DOHH2 (cell line): ENCODE results near the gene SCN7A.

ENCODE experiments used
- H3F3A ChIP-seq: fragments of 200-600 bp; sonication (generic), shearing (Covaris generic); 2 replicates; pipeline ENCODE4 v1.6.0; 2016; ENCODE audit warnings: antibody characterized with exemption, mild to moderate bottlenecking; ENCODE audit not compliant: control insufficient read depth, insufficient read depth
- H3K27ac ChIP-seq: fragments of 200-600 bp; sonication (generic); 2 replicates; pipeline ENCODE4 v1.5.1; 2014; ENCODE audit warnings: low read depth, mild to moderate bottlenecking, low read length, moderate library complexity
- H3K27me3 ChIP-seq: fragments of 200-600 bp; sonication (generic); 2 replicates; pipeline ENCODE4 v1.6.1; 2014; ENCODE audit warnings: mild to moderate bottlenecking, low read length, mixed read lengths; ENCODE audit not compliant: control insufficient read depth
- H3K36me3 ChIP-seq: fragments of 200-600 bp; sonication (generic); 2 replicates; pipeline ENCODE4 v1.6.1; 2014; ENCODE audit warnings: mild to moderate bottlenecking, low read length, moderate library complexity, mixed read lengths; ENCODE audit not compliant: control insufficient read depth
- H3K4me1 ChIP-seq: fragments of 200-600 bp; sonication (generic); 2 replicates; pipeline ENCODE4 v1.6.1; 2014; ENCODE audit warnings: mild to moderate bottlenecking, low read length, mixed read lengths; ENCODE audit not compliant: control insufficient read depth
- H3K4me2 ChIP-seq: fragments of 200-600 bp; sonication (generic); 2 replicates; pipeline ENCODE4 v1.6.0; 2014; ENCODE audit warnings: mild to moderate bottlenecking, low read length, moderate library complexity
- H3K4me3 ChIP-seq: fragments of 200-600 bp; sonication (generic); 2 replicates; pipeline ENCODE4 v1.5.1; 2014; ENCODE audit warnings: mild to moderate bottlenecking, low read length, mixed read lengths
- H3K79me2 ChIP-seq: fragments of 200-600 bp; sonication (generic); 2 replicates; pipeline ENCODE4 v1.6.1; 2014; ENCODE audit warnings: mild to moderate bottlenecking, low read length, mixed read lengths; ENCODE audit not compliant: control insufficient read depth
- H3K9me2 ChIP-seq: fragments of 200-600 bp; sonication (generic); replicated peaks from 2 replicates; pipeline ENCODE4 v1.6.1; 2014; ENCODE audit warnings: mild to moderate bottlenecking, low read length, mixed read lengths; ENCODE audit not compliant: control insufficient read depth
- H3K9me3 ChIP-seq: fragments of 200-600 bp; sonication (generic); 2 replicates; pipeline ENCODE4 v1.6.1; 2014; ENCODE audit warnings: antibody characterized with exemption, low read length, mixed read lengths; ENCODE audit not compliant: control insufficient read depth, insufficient read depth
- H4K20me1 ChIP-seq: fragments of 200-600 bp; sonication (generic); 2 replicates; pipeline ENCODE4 v1.6.0; 2014; ENCODE audit warnings: low read depth, mild to moderate bottlenecking, antibody characterized with exemption, low read length, moderate library complexity; ENCODE audit not compliant: control insufficient read depth, insufficient read depth
- EZH2phosphoT487 ChIP-seq: fragments of 200-600 bp; sonication (generic); IDR thresholded peaks from 2 replicates; pipeline ENCODE4 v1.6.1; 2017; ENCODE audit warnings: borderline replicate concordance, mild to moderate bottlenecking, antibody characterized with exemption, low read length, moderate library complexity, mixed read lengths
- TF ChIP-seq, protein P1 (sequence below): fragments of 200-600 bp; sonication (generic); IDR thresholded peaks from one replicate; pipeline ENCODE4 v1.5.1; 2014; ENCODE audit warnings: antibody characterized with exemption, mild to moderate bottlenecking, low read depth, low read length; ENCODE audit not compliant: poor library complexity, severe bottlenecking

The SCN7A gene

GRCh38 chr2:166454006-166454595 lies 39.9 kb downstream of the SCN7A start:
- no peaks in the 10 kb centered on the region for H3F3A ChIP-seq
- H3K27ac ChIP-seq: no peak overlapping the region
- TF ChIP-seq EZH2phosphoT487: no peak
- TF ChIP-seq, protein P1, sequence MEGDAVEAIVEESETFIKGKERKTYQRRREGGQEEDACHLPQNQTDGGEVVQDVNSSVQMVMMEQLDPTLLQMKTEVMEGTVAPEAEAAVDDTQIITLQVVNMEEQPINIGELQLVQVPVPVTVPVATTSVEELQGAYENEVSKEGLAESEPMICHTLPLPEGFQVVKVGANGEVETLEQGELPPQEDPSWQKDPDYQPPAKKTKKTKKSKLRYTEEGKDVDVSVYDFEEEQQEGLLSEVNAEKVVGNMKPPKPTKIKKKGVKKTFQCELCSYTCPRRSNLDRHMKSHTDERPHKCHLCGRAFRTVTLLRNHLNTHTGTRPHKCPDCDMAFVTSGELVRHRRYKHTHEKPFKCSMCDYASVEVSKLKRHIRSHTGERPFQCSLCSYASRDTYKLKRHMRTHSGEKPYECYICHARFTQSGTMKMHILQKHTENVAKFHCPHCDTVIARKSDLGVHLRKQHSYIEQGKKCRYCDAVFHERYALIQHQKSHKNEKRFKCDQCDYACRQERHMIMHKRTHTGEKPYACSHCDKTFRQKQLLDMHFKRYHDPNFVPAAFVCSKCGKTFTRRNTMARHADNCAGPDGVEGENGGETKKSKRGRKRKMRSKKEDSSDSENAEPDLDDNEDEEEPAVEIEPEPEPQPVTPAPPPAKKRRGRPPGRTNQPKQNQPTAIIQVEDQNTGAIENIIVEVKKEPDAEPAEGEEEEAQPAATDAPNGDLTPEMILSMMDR: no peak
- H3K36me3 ChIP-seq: no peaks in the 10 kb centered on the region
- H3K79me2 ChIP-seq: no peaks in the 10 kb centered on the region
- H3K9me2 ChIP-seq: no peaks in the 10 kb centered on the region
- no peaks in the 10 kb centered on the region for H3K27me3 ChIP-seq
- H3K4me2 ChIP-seq: no peak overlapping the region
- no peak overlapping the region for H3K4me3 ChIP-seq
- H3K4me1 ChIP-seq: no peaks in the 10 kb centered on the region
- no peaks in the 10 kb centered on the region for H4K20me1 ChIP-seq
- no peaks in the 10 kb centered on the region for H3K9me3 ChIP-seq

- Histone ChIP-seq H3K27me3 (no peaks in the 10 kb centered on the region), H3F3A (no peaks in the 10 kb centered on the region), H3K4me1 (no peaks in the 10 kb centered on the region), H3K79me2 (no peaks in the 10 kb centered on the region), H3K36me3 (no peaks in the 10 kb centered on the region), H4K20me1 (no peaks in the 10 kb centered on the region), H3K4me3 (no peak overlapping the region), H3K9me3 (no peaks in the 10 kb centered on the region), H3K27ac (no peak overlapping the region), H3K9me2 (no peaks in the 10 kb centered on the region), H3K4me2 (no peak overlapping the region)
- TF ChIP-seq, protein P1: no peak
- no peak for TF ChIP-seq EZH2phosphoT487
These were observed 42.6 kb downstream of the SCN7A start for GRCh38 chr2:166451468-166451867.

GRCh38 chr2:166449439-166449838 lies 44.6 kb downstream of the SCN7A start:
- Histone ChIP-seq H3K4me3 (no peak overlapping the region), H3K27ac (no peak overlapping the region), H3K4me1 (no peaks in the 10 kb centered on the region), H3K79me2 (no peaks in the 10 kb centered on the region), H4K20me1 (no peaks in the 10 kb centered on the region), H3K4me2 (no peak overlapping the region), H3K9me3 (no peaks in the 10 kb centered on the region), H3K27me3 (no peaks in the 10 kb centered on the region), H3K36me3 (no peaks in the 10 kb centered on the region), H3F3A (no peaks in the 10 kb centered on the region), H3K9me2 (no peaks in the 10 kb centered on the region)
- TF ChIP-seq EZH2phosphoT487: no peak
- TF ChIP-seq, protein P1: no peak
